ENCODE data around the gene MYOD1.

GRCh38 chr11:17736579-17736893 lies 17.2 kb downstream of the MYOD1 start:
- TF ChIP-seq, protein P1, sequence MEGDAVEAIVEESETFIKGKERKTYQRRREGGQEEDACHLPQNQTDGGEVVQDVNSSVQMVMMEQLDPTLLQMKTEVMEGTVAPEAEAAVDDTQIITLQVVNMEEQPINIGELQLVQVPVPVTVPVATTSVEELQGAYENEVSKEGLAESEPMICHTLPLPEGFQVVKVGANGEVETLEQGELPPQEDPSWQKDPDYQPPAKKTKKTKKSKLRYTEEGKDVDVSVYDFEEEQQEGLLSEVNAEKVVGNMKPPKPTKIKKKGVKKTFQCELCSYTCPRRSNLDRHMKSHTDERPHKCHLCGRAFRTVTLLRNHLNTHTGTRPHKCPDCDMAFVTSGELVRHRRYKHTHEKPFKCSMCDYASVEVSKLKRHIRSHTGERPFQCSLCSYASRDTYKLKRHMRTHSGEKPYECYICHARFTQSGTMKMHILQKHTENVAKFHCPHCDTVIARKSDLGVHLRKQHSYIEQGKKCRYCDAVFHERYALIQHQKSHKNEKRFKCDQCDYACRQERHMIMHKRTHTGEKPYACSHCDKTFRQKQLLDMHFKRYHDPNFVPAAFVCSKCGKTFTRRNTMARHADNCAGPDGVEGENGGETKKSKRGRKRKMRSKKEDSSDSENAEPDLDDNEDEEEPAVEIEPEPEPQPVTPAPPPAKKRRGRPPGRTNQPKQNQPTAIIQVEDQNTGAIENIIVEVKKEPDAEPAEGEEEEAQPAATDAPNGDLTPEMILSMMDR (conservative IDR thresholded peaks at IDR 0.05) = no peak
- no peak for TF ChIP-seq ZFX (IDR thresholded peaks at IDR 0.05)
